Islet precursor cell (in vitro differentiated cells): Measurements from ENCODE around the gene MAGEF1.

Experiments used
- DNase-seq: peaks from one replicate; pipeline ENCODE4 v3.0.0-alpha.2; 2018

The MAGEF1 gene

GRCh38 chr3:184687363-184688015, 24.4 kb downstream of the MAGEF1 start:
- DNase-seq, result no peak

GRCh38 chr3:184685646-184686045, 26.2 kb downstream of the MAGEF1 start:
- peak; percentile 86 for DNase-seq

- no peak for DNase-seq
Observed at GRCh38 chr3:184685055-184685454, 26.8 kb downstream of the MAGEF1 start.

- no peak for DNase-seq
Observed at GRCh38 chr3:184683900-184684560, 27.8 kb downstream of the MAGEF1 start.

- DNase-seq, result no peak
Observed at GRCh38 chr3:184683234-184683633, 28.6 kb downstream of the MAGEF1 start.

- DNase-seq, result no peak
Observed at GRCh38 chr3:184682671-184683070, 29.2 kb downstream of the MAGEF1 start.

- no peak for DNase-seq
Observed at GRCh38 chr3:184680385-184681345, 31.2 kb downstream of the MAGEF1 start.

GRCh38 chr3:184679056-184679816, 32.6 kb downstream of the MAGEF1 start:
- no peak for DNase-seq

GRCh38 chr3:184678317-184679055, 33.4 kb downstream of the MAGEF1 start:
- DNase-seq, result no peak

GRCh38 chr3:184677344-184678316, 34.2 kb downstream of the MAGEF1 start:
- no peak for DNase-seq

- DNase-seq, result no peak
Observed at GRCh38 chr3:184676927-184677326, 34.9 kb downstream of the MAGEF1 start.

GRCh38 chr3:184674626-184675025, 37.2 kb downstream of the MAGEF1 start:
- peak; percentile 53 for DNase-seq

- peak; percentile 52 for DNase-seq
Observed at GRCh38 chr3:184672977-184673870, 38.6 kb downstream of the MAGEF1 start.

GRCh38 chr3:184672335-184672734, 39.5 kb downstream of the MAGEF1 start:
- peak; percentile 49 for DNase-seq

GRCh38 chr3:184670091-184670602, 41.7 kb downstream of the MAGEF1 start:
- no peak for DNase-seq

GRCh38 chr3:184669578-184669977, 42.3 kb downstream of the MAGEF1 start:
- DNase-seq, result peak; percentile 84

GRCh38 chr3:184666442-184666841, 45.4 kb downstream of the MAGEF1 start:
- no peak for DNase-seq

GRCh38 chr3:184665101-184665500, 46.8 kb downstream of the MAGEF1 start:
- no peak for DNase-seq

- DNase-seq, result no peak
Observed at GRCh38 chr3:184663756-184664155, 48.1 kb downstream of the MAGEF1 start.
